ENCODE measurements around the gene SLC39A9.

SLC39A9 gene

GRCh38 chr14:69479696-69480095 lies 81.2 kb downstream of the SLC39A9 start:
- Histone ChIP-seq H3K36me3 (replicated peaks; ENCODE audit: low read depth, low read length) (no peaks in the 10 kb centered on the region), H3K79me2 (ENCODE audit: low read length) (no peaks in the 10 kb centered on the region), H4K20me1 (ENCODE audit: insufficient read depth, low read length) (no peaks in the 10 kb centered on the region), H3K27ac (ENCODE audit: low read length) (no peak overlapping the region), H3K9me3 (ENCODE audit: insufficient read depth, low read length) (no peaks in the 10 kb centered on the region), H3K4me1 (ENCODE audit: low read length) (peaks cover 6% of the 10 kb centered on the region; the same call in 1 of the 2 replicates), H3K9ac (ENCODE audit: low read length) (no peak overlapping the region), H3K4me3 (ENCODE audit: low read length) (no peak overlapping the region), H3K27me3 (ENCODE audit: low read depth, low read length) (0 out of 2 replicates have a peak, but pooled peaks cover 2% of the 10 kb centered on the region), H3K4me2 (ENCODE audit: low read length) (no peak overlapping the region), H2AFZ (ENCODE audit: low read depth, low read length) (no peak overlapping the region)
- no peak for TF ChIP-seq CTCF (IDR thresholded peaks at IDR 0.05; ENCODE audit: low read depth, low read length)
- no peak for TF ChIP-seq EZH2phosphoT487 (IDR thresholded peaks at IDR 0.05; ENCODE audit: low read depth)

- H3K79me2 ChIP-seq (ENCODE audit: low read length) = no peaks in the 10 kb centered on the region
- H3K27ac ChIP-seq (ENCODE audit: low read length) = no peak overlapping the region
- no peak overlapping the region for H3K4me3 ChIP-seq (ENCODE audit: low read length)
- H2AFZ ChIP-seq (ENCODE audit: low read depth, low read length) = no peak overlapping the region
- no peaks in the 10 kb centered on the region for H4K20me1 ChIP-seq (ENCODE audit: insufficient read depth, low read length)
- H3K27me3 ChIP-seq (ENCODE audit: low read depth, low read length) = no peaks in the 10 kb centered on the region
- H3K9me3 ChIP-seq (ENCODE audit: insufficient read depth, low read length) = no peaks in the 10 kb centered on the region
- no peak overlapping the region for H3K4me2 ChIP-seq (ENCODE audit: low read length)
- H3K36me3 ChIP-seq (replicated peaks; ENCODE audit: low read depth, low read length) = no peaks in the 10 kb centered on the region
- H3K9ac ChIP-seq (ENCODE audit: low read length) = no peak overlapping the region
- H3K4me1 ChIP-seq (ENCODE audit: low read length) = peaks cover 6% of the 10 kb centered on the region; the same call in 1 of the 2 replicates
- no peak for TF ChIP-seq CTCF (IDR thresholded peaks at IDR 0.05; ENCODE audit: low read depth, low read length)
- TF ChIP-seq EZH2phosphoT487 (IDR thresholded peaks at IDR 0.05; ENCODE audit: low read depth) = no peak
Observed at GRCh38 chr14:69480136-69480535, 81.6 kb downstream of the SLC39A9 start.

GRCh38 chr14:69481815-69482568 lies 83.5 kb downstream of the SLC39A9 start:
- Histone ChIP-seq H4K20me1 (ENCODE audit: insufficient read depth, low read length) (no peaks in the 10 kb centered on the region), H3K4me2 (ENCODE audit: low read length) (no peak overlapping the region), H3K4me1 (ENCODE audit: low read length) (peaks cover 6% of the 10 kb centered on the region; the same call in 1 of the 2 replicates), H3K27ac (ENCODE audit: low read length) (no peak overlapping the region), H3K79me2 (ENCODE audit: low read length) (no peaks in the 10 kb centered on the region), H3K9ac (ENCODE audit: low read length) (no peak overlapping the region), H3K36me3 (replicated peaks; ENCODE audit: low read depth, low read length) (no peaks in the 10 kb centered on the region), H2AFZ (ENCODE audit: low read depth, low read length) (no peak overlapping the region), H3K4me3 (ENCODE audit: low read length) (no peak overlapping the region), H3K9me3 (ENCODE audit: insufficient read depth, low read length) (no peaks in the 10 kb centered on the region), H3K27me3 (ENCODE audit: low read depth, low read length) (no peaks in the 10 kb centered on the region)
- TF ChIP-seq EZH2phosphoT487 (IDR thresholded peaks at IDR 0.05; ENCODE audit: low read depth) (no peak), CTCF (IDR thresholded peaks at IDR 0.05; ENCODE audit: low read depth, low read length) (no peak)

- Histone ChIP-seq H3K4me1 (ENCODE audit: low read length) (peaks cover 6% of the 10 kb centered on the region; the same call in 1 of the 2 replicates), H3K9me3 (ENCODE audit: insufficient read depth, low read length) (no peaks in the 10 kb centered on the region), H2AFZ (ENCODE audit: low read depth, low read length) (no peak overlapping the region), H4K20me1 (ENCODE audit: insufficient read depth, low read length) (no peaks in the 10 kb centered on the region), H3K27me3 (ENCODE audit: low read depth, low read length) (no peaks in the 10 kb centered on the region), H3K4me3 (ENCODE audit: low read length) (no peak overlapping the region), H3K9ac (ENCODE audit: low read length) (no peak overlapping the region), H3K4me2 (ENCODE audit: low read length) (no peak overlapping the region), H3K36me3 (replicated peaks; ENCODE audit: low read depth, low read length) (no peaks in the 10 kb centered on the region), H3K27ac (ENCODE audit: low read length) (no peak overlapping the region), H3K79me2 (ENCODE audit: low read length) (no peaks in the 10 kb centered on the region)
- TF ChIP-seq CTCF (IDR thresholded peaks at IDR 0.05; ENCODE audit: low read depth, low read length) = no peak
- TF ChIP-seq EZH2phosphoT487 (IDR thresholded peaks at IDR 0.05; ENCODE audit: low read depth) = no peak
Observed at GRCh38 chr14:69483765-69484443, 85.4 kb downstream of the SLC39A9 start.
